Measurements from ENCODE around the gene MYO1D. TPM values are rescaled to one million over a fixed set of nuclear protein-coding genes. Genes with fewer than 3 reads are reported as not detected.

Gene MYO1D
- total RNA-seq, 2 experiments from 2014 or later, result 0.09 to 0.89 TPM

- Histone ChIP-seq H3K9me2 (ENCODE audit: insufficient read depth, low read length) (no peaks in the 10 kb centered on the region), H3K4me3 (ENCODE audit: low read depth, low read length, poor library complexity, severe bottlenecking) (no peak overlapping the region), H2AFZ (ENCODE audit: low read length) (no peak overlapping the region), H3K4me1 (ENCODE audit: insufficient read depth, low read length, poor library complexity, severe bottlenecking) (peaks cover 37% of the 10 kb centered on the region), H3K36me3 (ENCODE audit: insufficient read depth, low read length) (peaks cover 52% of the 10 kb centered on the region), H3K27ac (ENCODE audit: low read depth, low read length, poor library complexity, severe bottlenecking) (peak overlapping the region; percentile 64), H3K4me2 (ENCODE audit: low read length) (peak overlapping the region; percentile 55), H3K79me2 (ENCODE audit: insufficient read depth, low read depth, low read length) (no peaks in the 10 kb centered on the region), H3K9me3 (ENCODE audit: low read length) (no peaks in the 10 kb centered on the region), H4K20me1 (ENCODE audit: insufficient read depth, low read length) (0 out of 2 replicates have a peak, but pooled peaks cover 3% of the 10 kb centered on the region)
- intact Hi-C loops (cut with micrococcal nuclease; ENCODE audit: unreplicated experiment), result loop anchor here (1.0 kb wide), 5 partner anchors 41 to 273 kb away; no protein-coding TSS in a partner anchor
- ChIA-PET CTCF (ENCODE audit: unreplicated experiment) (interaction anchor here (0.6 to 1.5 kb wide), 2 partner anchors 14 to 135 kb away, joined by 3 to 4 read pairs; no protein-coding TSS in a partner anchor), POLR2A (interaction anchor here (0.8 kb wide), 1 partner anchor 16 kb away, joined by 4 read pairs; no protein-coding TSS in a partner anchor)
- no peak for TF ChIP-seq CTCF (conservative IDR thresholded peaks at IDR 0.05; ENCODE audit: low read length)
- TF ChIP-seq EZH2phosphoT487 (IDR thresholded peaks at IDR 0.05; ENCODE audit: borderline replicate concordance, low read depth, low read length), result no peak
- peak; percentile 63 for DNase-seq (ENCODE audit: low spot score)
- BruUV-seq (replicated peaks), result no TSS peak
Observed at GRCh38 chr17:32482568-32483320, 394.2 kb downstream of the MYO1D start.

GRCh38 chr17:32481193-32481592, 395.7 kb downstream of the MYO1D start:
- H2AFZ ChIP-seq (ENCODE audit: low read length), result no peak overlapping the region
- intact Hi-C loops (cut with micrococcal nuclease; ENCODE audit: unreplicated experiment), result no loop called here
- no TSS peak for BruUV-seq (replicated peaks)
- H3K9me3 ChIP-seq (ENCODE audit: low read length), result no peaks in the 10 kb centered on the region
- DNase-seq (ENCODE audit: low spot score), result no peak
- TF ChIP-seq CTCF (conservative IDR thresholded peaks at IDR 0.05; ENCODE audit: low read length), result no peak
- no peak for TF ChIP-seq EZH2phosphoT487 (IDR thresholded peaks at IDR 0.05; ENCODE audit: borderline replicate concordance, low read depth, low read length)
- H3K9me2 ChIP-seq (ENCODE audit: insufficient read depth, low read length), result no peaks in the 10 kb centered on the region
- H3K4me1 ChIP-seq (ENCODE audit: insufficient read depth, low read length, poor library complexity, severe bottlenecking), result peaks cover 36% of the 10 kb centered on the region
- ChIA-PET POLR2A (interaction anchor here (0.7 kb wide), 1 partner anchor 79 kb away, joined by 5 read pairs; no protein-coding TSS in a partner anchor), CTCF (ENCODE audit: unreplicated experiment) (no interaction called here)
- H4K20me1 ChIP-seq (ENCODE audit: insufficient read depth, low read length), result 0 out of 2 replicates have a peak, but pooled peaks cover 3% of the 10 kb centered on the region
- peak overlapping the region; percentile 64 for H3K27ac ChIP-seq (ENCODE audit: low read depth, low read length, poor library complexity, severe bottlenecking)
- H3K4me3 ChIP-seq (ENCODE audit: low read depth, low read length, poor library complexity, severe bottlenecking), result no peak overlapping the region
- H3K4me2 ChIP-seq (ENCODE audit: low read length), result no peak overlapping the region
- H3K79me2 ChIP-seq (ENCODE audit: insufficient read depth, low read depth, low read length), result no peaks in the 10 kb centered on the region
- peaks cover 67% of the 10 kb centered on the region for H3K36me3 ChIP-seq (ENCODE audit: insufficient read depth, low read length)
